HEK293 (cell line): Measurements from ENCODE around the gene DNAH1.

Experiments
- CTCF ChIA-PET: fragments of 350-600 bp; formaldehyde crosslinking; extraction: SDS; loops from one replicate; lab custom pipeline; 2021; ENCODE audit warnings: antibody characterized with exemption; lab: Yijun Ruan, JAX
- POLR2A ChIA-PET: fragments of 300-600 bp; formaldehyde crosslinking; extraction: SDS; loops from one replicate; lab custom pipeline; 2020; ENCODE audit warnings: antibody characterized with exemption, inconsistent platforms; lab: Yijun Ruan, JAX
- H3K27ac ChIP-seq: fragments of 200-500 bp; sonication (Bioruptor generic); 2 replicates; pipeline ENCODE4 v1.5.1; 2014; ENCODE audit warnings: low read depth, low read length, control low read depth, inconsistent platforms; ENCODE audit errors: extremely low read depth
- H3K36me3 ChIP-seq, 2 experiments: fragments of 200-500 bp in 1 of 2; sonication (Bioruptor generic) in 1 of 2; 1 replicate in 1 of 2; 2 replicates in 1 of 2; pipeline ENCODE4 v1.5.1; 2014 to 2017; ENCODE audit warnings: inconsistent platforms in 2 of 2, low read length in 2 of 2; ENCODE audit not compliant: control insufficient read depth in 2 of 2, insufficient read depth in 1 of 2
- H3K4me1 ChIP-seq: fragments of 200-500 bp; sonication (Bioruptor generic); 2 replicates; pipeline ENCODE4 v1.5.1; 2014; ENCODE audit warnings: mild to moderate bottlenecking, low read length, inconsistent platforms; ENCODE audit not compliant: control insufficient read depth, insufficient read depth
- H3K4me3 ChIP-seq: 2 replicates; pipeline ENCODE4 v1.5.1; 2011; ENCODE audit warnings: low read depth, mild to moderate bottlenecking, control low read depth, low read length, moderate library complexity
- H3K9me3 ChIP-seq: fragments of 200-500 bp; sonication (Bioruptor generic); 2 replicates; pipeline ENCODE4 v1.5.1; 2014; ENCODE audit warnings: low read depth, low read length, inconsistent platforms; ENCODE audit not compliant: control insufficient read depth, insufficient read depth
- ATF2 ChIP-seq: fragments of 450-650 bp; formaldehyde crosslinking; IDR thresholded peaks from 2 replicates; pipeline ENCODE4 v1.5.1; 2016; ENCODE audit warnings: missing biosample characterization, missing genetic modification characterization, low read depth
- BCL11B ChIP-seq: fragments of 450-650 bp; formaldehyde crosslinking; IDR thresholded peaks from 2 replicates; pipeline ENCODE4 v1.5.1; 2016; ENCODE audit warnings: low read depth, missing biosample characterization, missing genetic modification characterization
- EGR2 ChIP-seq: fragments of 450-650 bp; formaldehyde crosslinking; IDR thresholded peaks from 2 replicates; pipeline ENCODE4 v1.5.1; 2016; ENCODE audit warnings: low read depth, missing biosample characterization, missing genetic modification characterization
- GLIS2 ChIP-seq: fragments of 450-650 bp; formaldehyde crosslinking; IDR thresholded peaks from 2 replicates; pipeline ENCODE4 v1.5.1; 2016; ENCODE audit warnings: missing biosample characterization, missing genetic modification characterization
- PRDM4 ChIP-seq: fragments of 450-650 bp; formaldehyde crosslinking; IDR thresholded peaks from 2 replicates; pipeline ENCODE4 v1.5.1; 2017; ENCODE audit warnings: missing biosample characterization, missing genetic modification characterization
- SP3 ChIP-seq: fragments of 450-650 bp; formaldehyde crosslinking; IDR thresholded peaks from 2 replicates; pipeline ENCODE4 v1.5.1; 2016; ENCODE audit warnings: missing biosample characterization, missing genetic modification characterization
- WT1 ChIP-seq: fragments of 450-650 bp; formaldehyde crosslinking; IDR thresholded peaks from 2 replicates; pipeline ENCODE4 v1.5.1; 2016; ENCODE audit warnings: missing biosample characterization, missing genetic modification characterization
- ZFP37 ChIP-seq: fragments of 450-650 bp; formaldehyde crosslinking; IDR thresholded peaks from 2 replicates; pipeline ENCODE4 v1.5.1; 2016; ENCODE audit warnings: missing biosample characterization, missing genetic modification characterization
- ZNF175 ChIP-seq: fragments of 450-650 bp; formaldehyde crosslinking; IDR thresholded peaks from 2 replicates; pipeline ENCODE4 v1.5.1; 2016; ENCODE audit warnings: missing biosample characterization, missing genetic modification characterization
- ZNF341 ChIP-seq: fragments of 450-650 bp; formaldehyde crosslinking; IDR thresholded peaks from 2 replicates; pipeline ENCODE4; 2016; ENCODE audit warnings: low read depth, missing biosample characterization, missing genetic modification characterization
- ZNF488 ChIP-seq: fragments of 450-650 bp; formaldehyde crosslinking; IDR thresholded peaks from 2 replicates; pipeline ENCODE4 v1.5.1; 2016; ENCODE audit warnings: missing biosample characterization, missing genetic modification characterization
- ZNF514 ChIP-seq: fragments of 450-650 bp; formaldehyde crosslinking; IDR thresholded peaks from 2 replicates; pipeline ENCODE4 v1.5.1; 2016; ENCODE audit warnings: missing biosample characterization, missing genetic modification characterization
- ZNF664 ChIP-seq: fragments of 450-650 bp; formaldehyde crosslinking; IDR thresholded peaks from 2 replicates; pipeline ENCODE4 v1.5.1; 2016; ENCODE audit warnings: missing biosample characterization, missing genetic modification characterization
- ZNF704 ChIP-seq: fragments of 450-650 bp; formaldehyde crosslinking; IDR thresholded peaks from 2 replicates; pipeline ENCODE4 v1.5.1; 2016; ENCODE audit warnings: missing biosample characterization, missing genetic modification characterization
- ZNF792 ChIP-seq: fragments of 450-650 bp; formaldehyde crosslinking; IDR thresholded peaks from 2 replicates; pipeline ENCODE4 v1.5.1; 2016; ENCODE audit warnings: missing biosample characterization, missing genetic modification characterization
- TF ChIP-seq, protein P1 (sequence below): fragments of 450-650 bp; formaldehyde crosslinking; conservative IDR thresholded peaks from 2 replicates; pipeline ENCODE4 v1.5.1; 2016; ENCODE audit warnings: low read depth, missing biosample characterization, missing genetic modification characterization
- TF ChIP-seq, protein P2 (sequence below): fragments of 450-650 bp; formaldehyde crosslinking; IDR thresholded peaks from 2 replicates; pipeline ENCODE4 v1.5.1; 2016; ENCODE audit warnings: missing biosample characterization, missing genetic modification characterization

DNAH1 gene

DNA sequence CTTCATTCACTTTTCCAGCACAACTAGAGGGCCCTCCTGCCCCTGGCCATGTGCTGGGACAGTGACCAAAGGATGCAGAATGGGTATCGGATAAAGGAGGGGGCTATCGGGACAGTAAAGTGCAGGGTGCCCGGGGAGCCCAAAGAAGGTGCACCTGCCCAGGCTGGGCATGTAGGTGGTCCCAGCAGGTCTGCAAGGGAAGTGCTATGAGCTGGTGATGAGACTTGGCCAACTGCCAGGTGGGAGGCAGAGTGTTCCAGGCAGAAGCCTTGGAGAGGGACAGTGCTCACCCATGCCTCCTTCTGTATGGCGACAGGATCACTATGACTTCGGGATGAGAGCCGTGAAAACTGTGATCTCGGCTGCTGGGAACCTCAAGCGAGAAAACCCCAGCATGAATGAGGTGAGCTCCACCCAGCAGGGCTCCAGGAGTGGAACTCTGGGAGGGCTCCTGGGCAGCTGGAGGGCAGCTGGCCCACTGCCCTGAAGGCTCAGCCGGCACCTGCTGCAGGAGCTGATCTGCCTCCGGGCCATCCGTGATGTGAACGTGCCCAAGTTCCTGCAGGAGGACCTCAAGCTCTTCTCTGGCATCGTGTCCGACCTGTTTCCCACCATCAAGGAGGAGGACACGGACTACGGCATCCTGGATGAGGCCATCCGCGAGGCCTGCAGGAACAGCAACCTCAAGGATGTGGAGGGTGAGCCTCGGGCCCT, 48.4 kb downstream of the DNAH1 start:
- H3K36me3 ChIP-seq: peaks cover 0 to 11% of the 10 kb centered on the region in 2 experiments; a peak in 1 of 3 replicates
- POLR2A ChIA-PET: interaction anchor here (0.9 to 1.1 kb wide), 2 partner anchors 34 to 369 kb away, joined by 3 to 6 read pairs; partner anchors contain the start of gene RPL29
- CTCF ChIA-PET: interaction anchor here (0.6 to 0.8 kb wide), 2 partner anchors 51 to 144 kb away, joined by 3 read pairs; no protein-coding TSS in a partner anchor
- TF ChIP-seq EGR2: no peak
- no peak for TF ChIP-seq ZNF514 (tag by site-specific recombination)
- TF ChIP-seq GLIS2 (tag by site-specific recombination): no peak
- TF ChIP-seq BCL11B (tag by site-specific recombination): no peak
- no peak for TF ChIP-seq ZNF175 (tag by site-specific recombination)
- TF ChIP-seq, protein P1, sequence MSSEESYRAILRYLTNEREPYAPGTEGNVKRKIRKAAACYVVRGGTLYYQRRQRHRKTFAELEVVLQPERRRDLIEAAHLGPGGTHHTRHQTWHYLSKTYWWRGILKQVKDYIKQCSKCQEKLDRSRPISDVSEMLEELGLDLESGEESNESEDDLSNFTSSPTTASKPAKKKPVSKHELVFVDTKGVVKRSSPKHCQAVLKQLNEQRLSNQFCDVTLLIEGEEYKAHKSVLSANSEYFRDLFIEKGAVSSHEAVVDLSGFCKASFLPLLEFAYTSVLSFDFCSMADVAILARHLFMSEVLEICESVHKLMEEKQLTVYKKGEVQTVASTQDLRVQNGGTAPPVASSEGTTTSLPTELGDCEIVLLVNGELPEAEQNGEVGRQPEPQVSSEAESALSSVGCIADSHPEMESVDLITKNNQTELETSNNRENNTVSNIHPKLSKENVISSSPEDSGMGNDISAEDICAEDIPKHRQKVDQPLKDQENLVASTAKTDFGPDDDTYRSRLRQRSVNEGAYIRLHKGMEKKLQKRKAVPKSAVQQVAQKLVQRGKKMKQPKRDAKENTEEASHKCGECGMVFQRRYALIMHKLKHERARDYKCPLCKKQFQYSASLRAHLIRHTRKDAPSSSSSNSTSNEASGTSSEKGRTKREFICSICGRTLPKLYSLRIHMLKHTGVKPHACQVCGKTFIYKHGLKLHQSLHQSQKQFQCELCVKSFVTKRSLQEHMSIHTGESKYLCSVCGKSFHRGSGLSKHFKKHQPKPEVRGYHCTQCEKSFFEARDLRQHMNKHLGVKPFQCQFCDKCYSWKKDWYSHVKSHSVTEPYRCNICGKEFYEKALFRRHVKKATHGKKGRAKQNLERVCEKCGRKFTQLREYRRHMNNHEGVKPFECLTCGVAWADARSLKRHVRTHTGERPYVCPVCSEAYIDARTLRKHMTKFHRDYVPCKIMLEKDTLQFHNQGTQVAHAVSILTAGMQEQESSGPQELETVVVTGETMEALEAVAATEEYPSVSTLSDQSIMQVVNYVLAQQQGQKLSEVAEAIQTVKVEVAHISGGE (tag by site-specific recombination): no peak
- TF ChIP-seq SP3 (tag by site-specific recombination): no peak
- TF ChIP-seq PRDM4: no peak
- no peak for TF ChIP-seq ZNF664
- TF ChIP-seq ZNF341: no peak
- TF ChIP-seq ZNF792 (tag by site-specific recombination): no peak
- no peak for TF ChIP-seq ATF2
- TF ChIP-seq ZFP37: no peak
- TF ChIP-seq, all 188 proteins: peak for 0
- no peak overlapping the region for H3K27ac ChIP-seq
- no peaks in the 10 kb centered on the region for H3K4me1 ChIP-seq
- H3K9me3 ChIP-seq: no peaks in the 10 kb centered on the region
- no peak overlapping the region for H3K4me3 ChIP-seq

DNA sequence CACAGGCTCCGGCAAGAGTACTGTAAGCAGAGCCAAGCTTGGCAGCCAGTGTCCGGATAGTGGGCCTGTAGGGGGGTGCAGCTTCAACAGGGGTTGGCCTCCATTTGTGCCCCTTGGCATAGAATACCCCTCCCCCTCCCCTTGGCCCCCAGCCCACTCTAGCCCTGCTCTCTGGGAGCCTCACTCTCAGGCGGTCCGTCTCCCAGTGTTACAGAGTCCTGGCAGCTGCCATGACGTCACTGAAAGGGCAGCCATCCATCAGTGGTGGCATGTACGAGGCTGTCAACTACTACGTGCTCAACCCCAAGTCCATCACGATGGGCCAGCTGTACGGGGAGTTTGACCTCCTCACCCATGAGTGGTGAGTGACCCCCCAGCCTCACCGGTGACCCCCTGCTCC, 50.4 kb downstream of the DNAH1 start:
- Histone ChIP-seq H3K9me3 (no peaks in the 10 kb centered on the region), H3K4me3 (no peak overlapping the region), H3K4me1 (no peaks in the 10 kb centered on the region), H3K27ac (no peak overlapping the region), H3K36me3 (peaks cover 0 to 14% of the 10 kb centered on the region in 2 experiments; a peak in 1 of 3 replicates)
- ChIA-PET POLR2A (no interaction called here), CTCF (no interaction called here)
- no peak for TF ChIP-seq ZNF488 (tag by site-specific recombination)
- no peak for TF ChIP-seq ZNF175 (tag by site-specific recombination)
- TF ChIP-seq ZNF704 (tag by site-specific recombination): no peak
- no peak for TF ChIP-seq WT1 (tag by site-specific recombination)
- TF ChIP-seq, protein P2, sequence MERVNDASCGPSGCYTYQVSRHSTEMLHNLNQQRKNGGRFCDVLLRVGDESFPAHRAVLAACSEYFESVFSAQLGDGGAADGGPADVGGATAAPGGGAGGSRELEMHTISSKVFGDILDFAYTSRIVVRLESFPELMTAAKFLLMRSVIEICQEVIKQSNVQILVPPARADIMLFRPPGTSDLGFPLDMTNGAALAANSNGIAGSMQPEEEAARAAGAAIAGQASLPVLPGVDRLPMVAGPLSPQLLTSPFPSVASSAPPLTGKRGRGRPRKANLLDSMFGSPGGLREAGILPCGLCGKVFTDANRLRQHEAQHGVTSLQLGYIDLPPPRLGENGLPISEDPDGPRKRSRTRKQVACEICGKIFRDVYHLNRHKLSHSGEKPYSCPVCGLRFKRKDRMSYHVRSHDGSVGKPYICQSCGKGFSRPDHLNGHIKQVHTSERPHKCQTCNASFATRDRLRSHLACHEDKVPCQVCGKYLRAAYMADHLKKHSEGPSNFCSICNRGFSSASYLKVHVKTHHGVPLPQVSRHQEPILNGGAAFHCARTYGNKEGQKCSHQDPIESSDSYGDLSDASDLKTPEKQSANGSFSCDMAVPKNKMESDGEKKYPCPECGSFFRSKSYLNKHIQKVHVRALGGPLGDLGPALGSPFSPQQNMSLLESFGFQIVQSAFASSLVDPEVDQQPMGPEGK (tag by site-specific recombination): no peak
